GDM1 (cell line): ENCODE data around the gene PXMP2.
A peak's percentile ranks its signal among the peaks of the same experiment; 100 is the strongest.

ENCODE experiments used
- DNase-seq: peaks from one replicate; lab custom pipeline; 2025; lab: John Stamatoyannopoulos, UW

PXMP2 gene

DNA sequence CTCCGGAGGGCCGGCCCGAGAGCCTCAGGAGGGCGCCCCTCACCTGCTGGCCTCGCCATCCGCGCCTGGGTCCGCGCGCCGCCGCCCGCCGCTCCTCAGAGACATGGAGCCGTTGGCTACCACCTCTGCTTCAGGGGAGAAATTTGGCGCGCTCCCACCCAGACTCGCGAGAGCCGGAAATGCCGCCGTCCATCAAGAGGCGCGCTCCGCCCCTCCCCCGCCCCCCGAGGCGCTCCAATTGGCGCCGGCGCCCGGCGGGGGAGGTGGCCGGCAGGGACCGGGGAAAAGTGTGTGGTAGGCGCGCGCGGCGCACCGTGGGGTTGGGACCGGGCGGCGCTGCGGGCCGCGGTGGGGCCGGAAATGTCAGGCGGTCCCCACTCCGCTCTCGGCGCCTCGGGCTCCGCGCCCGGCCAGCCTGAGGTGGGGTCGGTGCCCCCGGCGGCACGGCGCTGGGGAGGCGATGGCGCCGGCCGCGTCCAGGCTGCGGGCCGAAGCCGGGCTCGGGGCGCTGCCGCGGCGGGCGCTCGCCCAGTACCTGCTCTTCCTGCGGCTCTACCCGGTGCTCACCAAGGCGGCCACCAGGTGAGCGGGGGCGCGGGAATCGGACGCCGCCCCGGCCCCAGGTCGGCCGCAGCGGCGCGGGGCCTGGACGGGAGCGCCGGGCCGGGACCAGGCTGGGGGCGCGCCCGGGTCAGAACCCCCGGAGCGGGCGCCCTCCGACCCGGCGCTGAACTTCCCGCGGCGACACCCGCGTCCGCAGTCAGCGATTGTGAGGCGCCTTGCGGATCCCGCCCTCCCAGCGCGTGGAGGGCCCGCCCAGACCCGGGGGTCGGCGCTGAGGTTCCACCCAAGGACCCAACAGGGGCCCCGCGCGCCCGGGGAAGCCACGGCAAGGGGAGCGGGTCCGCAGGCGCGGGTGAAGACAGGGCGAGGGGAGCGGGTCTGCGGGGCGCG, at the start of gene PXMP2, which contains the start of gene POLE:
Gene PXMP2, plus strand, starts transcription at position 377 of the 954 bp plus-strand sequence. Its CDS starts 84 bp downstream, at position 461.
Gene POLE, minus strand, starts transcription at position 132 of the 954 bp plus-strand sequence. Its CDS starts 27 bp downstream, at position 105.
- peak; percentile 93 for DNase-seq

DNA sequence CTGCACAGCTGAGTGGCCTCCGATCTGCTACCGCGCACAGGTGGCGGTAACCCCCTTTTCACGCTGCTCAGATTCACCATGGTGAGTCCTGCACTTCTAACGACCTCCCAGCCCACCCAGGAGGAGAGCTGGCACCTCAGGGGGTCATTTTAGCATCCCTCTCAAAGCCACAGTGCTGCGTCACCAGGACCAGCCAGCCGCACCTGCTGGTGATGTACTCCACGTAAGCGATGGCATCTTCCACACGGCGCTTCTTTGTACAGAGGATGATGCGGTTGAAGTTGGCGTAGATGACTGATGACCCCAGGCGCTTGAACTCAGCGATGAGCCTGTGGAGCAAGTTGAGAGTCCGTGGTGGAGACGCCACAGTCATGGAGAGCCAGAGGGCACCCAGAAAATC, 49.6 kb upstream of the PXMP2 start:
- DNase-seq, result no peak

DNA sequence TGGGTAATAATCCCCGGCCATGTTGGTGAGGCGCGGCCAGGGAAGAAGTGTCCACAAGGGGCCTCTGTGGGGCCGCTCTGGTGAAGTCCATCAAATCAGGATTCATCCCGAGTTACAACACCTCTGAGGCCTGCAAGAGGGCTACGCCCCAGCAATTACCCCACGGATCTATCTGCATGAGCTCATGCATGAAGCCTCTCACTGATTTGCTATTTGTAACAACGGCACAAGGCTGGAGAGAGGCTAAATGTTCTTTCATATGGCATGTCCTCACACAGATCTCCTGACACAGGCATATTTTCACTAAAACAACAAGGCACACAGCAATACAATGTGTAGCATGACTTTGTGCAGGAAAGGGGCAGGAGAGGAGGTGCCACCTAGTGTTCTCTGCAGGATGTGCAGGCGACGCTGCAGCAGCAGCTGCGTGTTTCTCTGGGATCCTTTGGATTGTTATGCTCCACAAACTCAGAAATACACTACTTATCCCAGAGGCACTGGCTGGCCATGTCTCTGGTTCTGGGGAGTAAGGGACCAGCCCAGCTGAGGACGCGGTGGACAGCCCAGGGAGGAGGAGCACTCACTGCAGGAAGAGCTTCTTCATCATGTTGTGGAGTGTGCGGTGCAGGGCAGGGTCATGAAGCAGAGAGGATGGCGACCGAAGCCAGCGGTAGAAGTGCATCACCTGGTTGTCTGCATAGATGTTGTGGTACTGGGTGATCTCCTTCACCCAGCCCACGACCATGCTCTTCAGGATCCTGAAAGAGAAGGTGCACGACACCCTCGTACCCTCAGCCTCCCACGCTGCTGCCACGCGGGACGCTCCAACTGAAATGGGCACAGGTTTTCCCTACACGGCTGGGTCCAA, 48.6 kb upstream of the PXMP2 start:
- no peak for DNase-seq

DNA sequence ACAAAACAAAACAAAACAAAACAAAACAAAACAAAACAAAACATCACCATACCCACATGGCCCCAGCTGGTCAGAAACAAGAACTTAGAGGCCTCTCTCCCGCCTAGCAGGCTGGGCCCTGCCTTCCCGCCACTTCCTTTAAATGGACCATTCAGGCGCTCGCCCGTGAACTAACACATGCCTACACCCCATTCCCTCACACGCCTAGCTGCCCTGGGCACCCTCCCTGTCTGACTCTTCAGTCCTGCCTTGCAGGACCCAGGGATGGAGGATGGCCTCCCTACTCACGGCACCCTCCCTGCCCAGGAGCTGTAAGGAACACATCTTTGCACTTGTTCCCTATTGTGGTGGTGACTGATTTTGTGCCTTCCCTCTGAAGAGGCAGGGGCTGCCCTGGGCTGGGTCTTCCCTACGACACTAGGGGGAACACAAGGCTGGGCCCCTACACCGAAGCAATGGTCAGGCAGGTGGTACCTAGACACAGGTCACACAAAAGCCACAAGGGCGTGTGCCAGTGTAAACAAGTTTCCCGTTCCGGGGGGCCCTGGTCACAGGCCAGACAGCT, 47.3 kb upstream of the PXMP2 start:
- DNase-seq, result no peak

DNA sequence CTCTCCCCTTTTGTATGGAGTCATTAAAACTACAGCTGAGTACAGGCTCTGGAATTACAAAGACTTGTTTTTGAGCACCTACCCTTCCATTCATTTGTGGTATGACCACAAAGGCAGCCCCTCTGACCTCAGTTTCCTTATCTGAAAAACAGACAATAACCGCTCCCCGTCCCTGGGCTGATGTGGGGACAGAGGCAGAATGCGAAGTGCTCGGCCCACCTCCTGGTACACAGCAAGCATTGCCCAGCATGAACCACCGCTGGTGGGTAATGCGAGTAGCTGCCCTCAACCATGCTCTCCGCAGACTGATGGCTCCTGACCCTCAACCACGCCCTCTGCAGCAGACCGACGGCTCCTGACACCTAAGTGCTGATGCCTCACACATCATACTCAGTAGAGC, 46.5 kb upstream of the PXMP2 start:
- no peak for DNase-seq

DNA sequence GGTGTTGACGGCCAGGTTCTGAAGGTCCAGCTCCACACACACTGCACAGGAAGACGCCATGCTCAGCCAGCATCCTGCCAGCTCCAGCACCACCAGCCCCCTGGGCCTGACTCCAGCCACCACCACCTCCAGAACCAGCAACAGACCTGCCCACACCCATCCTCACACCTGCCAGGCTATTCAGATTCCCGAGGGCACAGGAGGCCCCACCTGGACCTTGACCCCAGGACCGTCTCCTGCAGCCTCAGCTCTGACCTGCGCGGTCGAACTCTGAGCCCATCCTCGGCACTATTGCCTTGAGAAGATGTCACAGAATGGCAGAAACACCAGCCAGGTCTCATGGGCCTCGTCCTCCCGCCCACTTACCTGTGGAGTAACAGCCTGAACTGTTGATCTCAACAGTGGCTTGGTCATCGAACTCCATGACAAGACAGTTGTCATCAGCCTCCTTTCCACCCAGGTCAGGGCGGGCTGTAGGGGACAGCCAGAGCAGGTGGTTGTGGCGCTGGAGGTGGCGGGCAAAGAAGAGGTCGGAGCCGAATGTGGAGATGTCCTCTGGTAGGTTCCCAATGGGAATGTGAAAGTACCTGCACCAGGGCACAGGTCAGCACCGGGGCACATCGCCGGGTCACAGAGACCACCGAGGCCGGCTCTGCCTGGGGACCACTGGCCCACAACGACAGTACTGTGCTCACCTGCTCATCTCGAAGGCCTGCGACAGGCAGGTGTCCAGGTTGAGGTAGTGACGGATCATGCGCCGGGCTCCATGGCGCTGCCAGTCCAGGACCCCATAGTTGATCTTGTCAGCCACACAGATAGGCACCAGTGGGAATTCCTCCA, 45.4 kb upstream of the PXMP2 start:
- DNase-seq, result no peak

DNA sequence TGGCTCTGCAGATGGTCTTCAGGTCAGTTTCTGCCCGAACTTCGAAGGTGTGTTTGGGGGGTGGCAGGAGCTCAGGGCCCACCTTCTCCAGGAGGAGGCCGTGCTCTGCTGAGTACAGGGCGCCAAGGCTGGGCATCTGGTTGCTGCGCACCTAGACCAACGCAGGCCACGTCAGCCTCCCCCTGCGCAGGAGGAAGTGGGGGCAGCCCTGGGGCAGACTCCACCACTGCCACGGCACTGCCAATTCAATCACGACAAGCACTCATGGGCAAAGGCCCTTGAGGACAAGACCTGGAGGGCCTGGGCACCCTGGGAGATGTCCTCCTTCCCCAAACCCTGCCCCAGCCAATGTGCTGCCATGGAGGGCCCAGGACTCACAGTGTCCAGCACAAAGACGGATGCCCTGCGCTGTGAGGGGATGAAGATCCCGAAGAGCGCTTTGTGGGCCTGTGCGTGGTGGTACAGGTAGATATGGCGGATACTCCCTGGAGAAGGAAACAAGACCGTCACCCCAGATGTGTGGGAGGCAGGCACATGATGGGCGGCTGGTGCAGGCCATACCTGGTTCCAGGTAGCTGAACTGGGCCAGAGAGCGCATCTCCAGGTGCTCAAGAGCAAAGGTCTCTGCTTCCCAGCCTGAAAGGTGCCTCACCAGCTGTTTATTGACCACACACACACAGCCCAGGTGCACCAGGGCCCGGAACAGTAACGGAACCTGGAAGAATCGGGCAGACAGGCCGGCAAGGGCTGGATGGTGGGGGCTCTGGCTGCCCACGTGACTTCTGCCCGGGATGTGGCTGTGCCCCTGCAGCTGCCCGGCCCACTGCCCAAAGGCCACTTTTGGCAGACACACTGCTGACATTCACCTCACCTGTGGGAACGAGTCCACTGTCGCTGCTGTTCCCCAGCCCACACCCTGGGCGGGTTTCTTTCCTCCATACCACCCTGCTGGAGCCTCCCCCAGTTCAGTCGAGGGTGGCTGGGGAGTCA, 44.2 kb upstream of the PXMP2 start:
- DNase-seq, result no peak

DNA sequence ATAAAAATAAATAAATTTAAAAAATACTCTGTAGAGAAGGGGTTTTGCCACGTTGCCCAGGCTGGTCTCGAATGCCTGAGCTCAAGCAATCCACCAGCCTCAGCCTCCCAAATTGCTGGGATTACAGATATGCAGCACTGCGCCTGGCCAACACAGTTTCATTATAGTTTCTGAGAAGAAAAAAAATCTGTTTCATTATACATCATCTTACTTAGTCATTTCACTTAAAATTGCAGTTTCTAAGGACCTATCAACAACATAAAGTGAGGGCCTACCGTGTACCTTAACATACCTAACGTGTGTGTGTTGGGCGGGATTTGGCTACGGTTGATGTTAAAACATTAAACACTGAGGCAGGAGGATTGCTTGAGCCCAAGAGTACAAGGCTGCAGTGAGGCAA, 40.5 kb upstream of the PXMP2 start:
- DNase-seq, result no peak

DNA sequence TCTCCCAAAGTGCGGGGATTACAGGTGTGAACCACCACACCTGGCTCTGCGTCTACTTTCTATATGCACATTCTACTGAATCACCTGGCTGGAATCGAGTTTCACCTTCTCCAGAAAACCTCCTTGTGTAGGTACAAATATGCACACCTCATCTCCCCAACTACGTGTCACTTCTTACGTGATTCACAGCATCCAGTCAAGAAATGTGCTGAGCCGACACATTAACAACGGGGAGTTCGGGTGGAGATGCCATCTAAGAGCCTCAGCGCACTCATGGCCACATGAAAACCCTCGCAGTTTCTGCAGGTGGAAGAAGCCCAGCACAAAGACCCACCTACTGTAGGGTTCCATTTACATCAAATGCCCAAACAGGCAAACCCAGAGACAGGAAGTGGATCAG, 39.5 kb upstream of the PXMP2 start:
- no peak for DNase-seq

DNA sequence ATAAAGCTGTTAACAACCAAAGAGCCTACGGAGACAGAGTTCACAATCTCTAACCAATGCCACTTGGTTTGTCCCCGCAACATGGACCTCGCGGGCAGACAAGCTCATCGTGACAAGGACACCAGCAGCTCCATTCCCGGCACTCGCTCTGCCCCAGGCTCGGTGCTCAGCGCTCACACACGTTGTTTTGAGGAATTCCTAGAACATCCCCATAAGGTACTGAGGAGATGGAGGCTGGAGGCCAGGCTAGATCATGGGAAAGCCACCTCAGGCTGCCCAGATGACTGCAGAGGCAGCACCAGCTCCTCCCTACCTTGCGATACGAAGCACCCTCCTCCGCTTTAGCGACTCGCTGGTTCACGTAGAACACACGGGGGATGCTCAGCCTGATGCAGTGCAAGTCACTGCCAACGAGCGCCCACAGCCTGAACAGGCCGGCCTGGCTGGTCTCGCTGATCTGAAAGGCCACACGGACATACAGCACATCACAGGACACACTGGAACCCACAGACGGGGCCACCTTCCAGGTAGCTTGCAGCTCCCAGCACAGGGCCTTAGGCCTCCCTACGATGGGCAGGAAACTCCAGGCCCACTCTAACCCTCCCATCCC, 38.7 kb upstream of the PXMP2 start:
- no peak for DNase-seq

DNA sequence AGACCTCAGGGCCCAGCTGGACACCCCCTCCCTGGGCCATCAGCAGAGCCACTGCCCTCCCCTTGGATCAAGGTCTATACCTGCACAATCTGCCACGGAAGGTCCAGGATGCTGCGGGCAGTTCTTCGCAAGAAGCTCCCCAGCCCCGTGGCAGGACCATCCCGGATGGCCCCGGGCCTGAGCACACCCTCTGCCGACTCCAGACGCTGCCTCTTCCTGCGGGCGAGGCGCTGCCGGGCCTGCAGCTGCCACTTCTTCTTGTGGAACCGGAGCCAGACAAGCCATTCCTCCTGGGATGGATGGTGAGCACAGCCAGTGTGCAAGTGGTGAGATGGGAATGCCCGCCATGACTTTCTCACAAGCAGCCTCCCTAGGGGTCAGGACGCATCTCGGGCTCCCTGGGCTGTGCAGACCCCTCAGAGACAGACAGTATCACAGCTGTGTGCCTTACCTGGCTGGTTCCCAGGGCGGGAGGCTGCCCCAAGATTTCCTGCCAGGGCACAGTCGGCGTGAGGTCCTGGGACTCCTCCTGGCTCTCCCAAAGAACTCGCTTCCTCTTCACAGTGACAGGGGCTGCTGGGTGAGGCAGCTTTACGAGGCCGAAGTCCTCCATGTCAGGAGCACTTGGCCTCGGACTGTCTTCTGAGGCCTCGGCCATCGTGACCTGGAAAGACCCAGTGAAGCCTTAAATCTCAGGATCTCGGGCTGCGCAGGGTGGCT, 38.0 kb upstream of the PXMP2 start:
- no peak for DNase-seq

DNA sequence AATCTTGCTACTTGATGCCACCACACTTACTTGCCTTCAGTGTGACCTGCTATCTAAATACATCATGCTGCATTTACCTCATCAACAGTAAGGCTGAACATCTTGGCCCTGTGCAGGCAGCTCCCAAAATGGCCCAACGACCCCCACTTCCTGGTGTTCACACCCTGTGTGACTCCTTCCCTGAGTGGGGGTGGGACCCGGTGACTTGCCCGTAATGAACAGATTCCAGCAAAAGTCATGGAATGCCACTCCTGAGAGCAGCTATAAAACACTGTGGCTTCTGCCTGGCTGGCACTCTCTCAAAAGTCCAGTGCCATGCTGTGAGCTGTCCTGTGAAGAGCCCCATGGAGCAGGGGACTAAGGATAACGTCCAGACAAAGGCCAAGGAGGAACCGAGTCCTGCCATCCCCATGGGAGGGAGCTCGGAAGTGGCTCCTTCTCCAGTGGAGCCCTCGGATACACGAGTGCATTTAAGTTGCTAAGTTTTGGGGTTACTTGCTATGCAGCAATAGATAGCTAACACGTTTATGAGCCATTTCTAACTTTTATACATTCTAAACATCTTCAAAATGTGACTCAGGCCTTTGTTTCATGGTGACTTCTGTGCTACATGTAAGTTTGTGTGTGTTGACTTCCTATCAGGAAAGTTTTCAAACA, 35.8 kb upstream of the PXMP2 start:
- no peak for DNase-seq

DNA sequence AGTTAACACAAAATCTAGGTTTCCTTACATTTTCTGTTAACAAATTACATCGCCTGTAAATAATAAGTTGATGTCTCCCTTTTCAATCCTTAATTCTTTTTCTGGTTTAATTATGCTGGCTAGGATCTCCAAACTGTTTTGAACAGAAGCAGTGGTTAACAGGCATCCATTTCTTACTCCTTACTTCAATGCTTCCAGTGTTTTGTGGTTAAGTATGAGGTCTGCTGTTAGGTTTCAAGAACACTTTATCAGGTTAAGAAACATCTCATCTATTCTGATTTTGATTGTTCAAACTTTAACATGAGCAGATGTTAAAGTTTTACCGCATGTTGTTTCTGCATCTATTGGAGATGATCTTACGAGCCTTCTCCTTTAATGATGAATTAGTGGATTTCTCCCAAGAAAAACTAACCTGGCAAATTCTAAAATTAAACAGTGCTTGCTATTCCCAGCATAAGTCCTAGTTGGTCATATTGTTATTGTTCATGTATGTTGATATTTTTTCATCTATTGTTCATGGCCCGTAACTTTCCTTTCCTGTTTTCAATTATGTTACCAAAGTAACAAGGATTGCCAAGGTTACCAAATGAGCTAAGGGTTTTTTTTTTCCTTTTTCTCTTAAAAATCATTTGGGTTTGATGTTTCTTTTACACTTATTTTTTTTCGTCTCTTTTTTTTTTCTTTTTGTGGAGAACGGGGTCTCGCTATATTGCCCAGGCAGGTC, 33.7 kb upstream of the PXMP2 start:
- DNase-seq, result no peak

DNA sequence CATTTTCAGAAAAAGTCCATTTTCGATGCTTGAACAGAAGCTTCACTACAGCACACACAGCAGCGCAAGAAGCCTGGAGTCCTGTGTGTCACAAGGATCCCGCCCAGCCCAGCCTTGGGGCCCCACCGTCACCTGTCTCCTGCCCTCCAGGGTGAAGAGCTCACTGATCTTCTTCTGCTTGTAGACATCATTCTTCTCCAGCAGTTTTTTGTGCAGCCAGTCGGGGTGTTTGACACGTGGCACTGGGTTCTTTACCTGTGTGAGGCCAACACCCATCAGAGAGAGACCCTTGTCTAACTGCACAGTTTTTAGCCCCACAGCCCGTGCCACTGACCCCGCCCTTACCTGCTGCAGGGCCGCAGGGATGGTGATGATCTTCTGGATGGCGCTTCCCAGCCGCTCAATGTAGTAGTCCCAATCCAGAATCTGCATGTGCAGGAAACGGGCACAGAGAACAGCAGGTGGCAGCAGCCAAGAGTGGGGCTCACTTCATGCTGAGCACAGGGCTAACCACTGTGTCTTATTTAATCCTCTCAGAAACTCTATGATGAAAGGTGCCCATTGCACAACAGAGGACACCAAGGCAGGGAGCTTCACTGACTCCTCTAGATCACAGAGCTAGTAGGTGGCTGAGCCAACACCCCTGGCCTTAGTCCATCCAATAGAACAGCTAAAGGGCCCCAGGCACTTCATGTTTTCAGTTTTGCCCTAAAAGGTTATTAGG, 30.2 kb upstream of the PXMP2 start:
- DNase-seq, result no peak

DNA sequence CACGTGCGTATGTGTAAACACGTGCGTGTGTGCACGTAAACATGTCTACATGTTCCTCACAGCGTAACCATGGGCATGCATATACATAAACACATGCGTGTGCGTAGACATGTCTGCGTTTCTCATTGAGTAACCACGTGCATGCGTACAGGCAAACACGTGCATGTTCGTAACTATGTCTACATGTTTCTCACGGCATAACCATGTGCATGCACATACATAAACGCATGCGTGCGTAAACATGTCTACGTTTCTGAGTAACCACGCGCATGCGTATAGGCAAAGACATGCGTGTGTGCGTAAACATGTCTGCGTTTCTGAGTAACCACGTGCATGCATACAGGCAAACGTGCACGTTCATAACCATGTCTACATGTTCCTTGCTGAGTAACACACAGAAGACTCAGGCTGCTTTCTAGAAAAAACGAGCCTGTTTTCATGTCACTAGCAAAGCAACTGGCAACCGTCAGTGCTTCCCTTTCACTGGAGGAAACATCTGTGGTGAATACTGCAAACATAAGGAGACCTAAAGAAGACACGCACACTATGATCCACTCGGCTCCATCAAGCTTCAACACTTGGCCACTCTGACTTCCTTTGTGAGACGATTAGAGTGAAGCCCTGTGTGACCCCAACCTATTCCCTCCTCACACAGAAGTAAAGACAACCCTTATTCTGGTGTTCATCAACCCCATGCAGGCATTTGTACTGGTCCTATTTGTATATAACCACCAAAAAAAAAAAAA, 29.1 kb upstream of the PXMP2 start:
- DNase-seq, result peak; percentile 79

DNA sequence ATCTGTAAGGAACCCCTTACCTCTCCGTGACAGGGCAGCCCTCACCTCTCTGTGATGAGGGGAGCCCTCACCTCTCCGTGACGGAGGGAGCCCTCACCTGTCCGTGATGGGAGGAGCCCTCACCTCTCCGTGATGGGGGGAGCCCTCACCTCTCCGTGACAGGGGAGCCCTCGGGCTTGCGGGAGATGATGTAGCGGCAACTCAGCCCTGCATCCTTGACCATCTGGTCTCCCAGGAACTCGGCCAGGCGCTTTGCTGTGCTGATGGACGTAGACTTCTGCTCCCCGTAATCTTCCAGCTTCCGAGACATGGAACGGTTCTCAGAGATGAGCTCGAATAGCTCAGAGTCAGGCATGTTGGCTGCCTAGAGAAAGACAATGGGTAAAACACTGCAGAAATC, 28.2 kb upstream of the PXMP2 start:
- no peak for DNase-seq

DNA sequence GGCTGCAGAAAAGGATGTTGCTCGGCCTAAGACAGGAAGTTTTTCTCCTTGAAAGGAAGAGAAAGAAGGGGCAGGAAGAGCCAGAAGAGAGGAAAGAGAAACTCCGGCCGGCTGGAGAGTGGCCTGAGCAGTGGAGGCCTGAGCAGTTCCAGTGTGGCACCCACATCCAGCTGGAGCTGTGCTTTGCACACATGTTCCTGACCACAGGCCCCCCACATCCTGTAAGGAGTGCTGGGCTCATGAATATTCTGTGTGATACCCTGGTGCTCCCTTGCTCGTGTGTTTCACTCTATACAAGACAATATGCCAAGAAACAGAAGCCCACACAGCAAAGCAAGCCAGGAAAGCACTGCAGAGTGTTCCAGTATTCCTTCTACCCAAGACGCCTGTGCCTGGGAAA, 27.3 kb upstream of the PXMP2 start:
- no peak for DNase-seq
